Measurements from ENCODE around the gene PTPRK.

GRCh38 chr6:128007658-128008057 lies 512.7 kb downstream of the PTPRK start:
- TF ChIP-seq POLR2A (IDR thresholded peaks at IDR 0.05; ENCODE audit: low read length) = no peak
- TF ChIP-seq GATA1 (IDR thresholded peaks at IDR 0.05; ENCODE audit: low read depth, low read length) = no peak

All from erythroblast (primary cell).